CD4-positive, alpha-beta T cell treated with Interleukin-12 subunit alpha and Interleukin-12 subunit beta, for 1 hour (primary cell): ENCODE data around the gene ADNP.
"Not testable (repeated sequence)": the region's sequence is repeated elsewhere in the genome, so short reads cannot be mapped to it uniquely, and the experiment has no call there.

Source experiments
- DNase-seq: peaks from one replicate; pipeline ENCODE4 v3.0.0-alpha.2; 2020

ADNP gene

DNA sequence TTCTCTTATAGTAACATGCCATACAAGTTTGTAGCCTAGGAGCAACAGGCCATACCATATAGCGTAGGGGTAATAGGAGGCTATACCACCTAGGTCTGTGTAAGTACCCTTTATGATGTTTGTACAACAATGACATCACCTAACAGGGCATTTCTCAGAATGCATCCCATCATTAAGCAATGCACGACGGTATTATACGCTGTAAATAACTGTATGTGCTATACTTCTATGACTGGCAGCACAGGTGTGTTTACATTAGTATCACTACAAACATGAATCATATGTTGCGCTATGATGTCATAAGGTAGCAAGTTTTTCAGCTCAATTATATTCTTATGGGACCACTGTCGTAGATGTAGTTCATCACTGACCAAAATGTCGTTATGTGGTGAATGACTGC, 31.0 kb downstream of the ADNP start:
- DNase-seq: no peak

DNA sequence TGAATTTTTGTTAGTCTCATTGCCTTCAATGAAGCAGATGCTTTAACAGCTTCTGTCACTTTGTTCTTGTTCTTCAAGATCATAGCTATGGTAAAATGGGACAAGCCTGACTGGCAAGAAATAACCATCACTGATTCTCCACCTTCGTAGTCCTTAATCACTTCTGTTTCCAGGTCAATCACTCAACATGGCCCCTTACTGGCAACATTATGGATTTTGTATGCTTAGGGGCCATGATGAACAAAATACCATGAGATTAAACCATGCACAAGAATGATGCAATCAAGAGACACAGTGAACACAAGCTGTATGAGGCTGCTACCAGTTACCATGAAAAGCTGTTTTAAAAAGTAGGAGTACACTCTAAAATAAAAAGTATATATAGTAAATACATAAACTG, 32.8 kb downstream of the ADNP start:
- no peak for DNase-seq

DNA sequence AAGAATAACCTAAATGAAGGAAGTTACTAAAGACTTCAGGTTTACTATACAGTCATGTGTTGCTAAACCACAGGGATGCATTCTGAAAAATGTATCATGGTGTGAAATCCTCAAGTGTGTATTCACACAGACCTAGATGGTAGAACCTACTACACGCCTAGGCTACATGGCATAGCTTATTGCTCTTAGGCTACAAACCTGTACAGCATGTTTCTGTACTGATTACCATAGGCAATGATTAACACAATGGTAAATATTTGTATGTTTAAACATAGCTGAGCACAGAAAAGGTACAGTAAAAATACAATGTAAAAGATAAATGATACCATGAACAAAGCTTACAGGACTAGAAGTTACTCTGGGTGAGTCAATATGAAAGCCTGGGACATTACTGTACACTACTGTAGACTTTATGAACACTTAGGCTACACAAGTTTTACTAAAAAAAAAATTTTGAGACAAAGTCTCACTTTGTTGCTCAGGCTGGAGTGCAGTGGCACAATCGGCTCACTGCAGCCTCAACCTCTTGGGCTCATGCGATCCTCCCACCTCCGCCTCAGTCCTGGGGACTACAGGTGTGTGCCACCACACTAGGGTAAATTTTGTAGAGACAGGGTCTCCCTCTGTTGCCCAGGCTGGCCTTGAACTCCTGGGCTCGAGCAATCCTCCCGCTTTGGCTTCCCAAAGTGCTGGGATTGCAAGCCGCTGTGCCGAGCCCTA, 36.0 kb downstream of the ADNP start:
- no peak for DNase-seq

DNA sequence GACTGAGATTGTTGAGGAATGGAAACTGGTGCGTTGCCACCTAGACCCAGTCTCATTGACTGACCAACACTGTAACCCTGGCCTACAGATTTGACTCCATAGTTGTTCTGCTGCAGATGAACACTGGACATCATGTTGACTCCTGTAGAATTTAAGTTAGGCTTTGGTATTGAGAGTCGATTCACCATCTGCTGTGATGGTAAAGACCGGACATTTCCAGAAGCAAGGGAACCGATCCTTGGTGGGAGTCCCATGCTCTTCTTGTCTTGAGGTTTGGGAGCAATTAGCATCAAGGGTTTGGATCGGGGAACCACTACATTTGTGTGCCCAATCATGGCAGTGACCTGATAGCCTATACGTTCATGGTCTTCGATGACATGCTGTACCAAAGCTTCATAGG, 37.6 kb downstream of the ADNP start:
- DNase-seq: no peak

DNA sequence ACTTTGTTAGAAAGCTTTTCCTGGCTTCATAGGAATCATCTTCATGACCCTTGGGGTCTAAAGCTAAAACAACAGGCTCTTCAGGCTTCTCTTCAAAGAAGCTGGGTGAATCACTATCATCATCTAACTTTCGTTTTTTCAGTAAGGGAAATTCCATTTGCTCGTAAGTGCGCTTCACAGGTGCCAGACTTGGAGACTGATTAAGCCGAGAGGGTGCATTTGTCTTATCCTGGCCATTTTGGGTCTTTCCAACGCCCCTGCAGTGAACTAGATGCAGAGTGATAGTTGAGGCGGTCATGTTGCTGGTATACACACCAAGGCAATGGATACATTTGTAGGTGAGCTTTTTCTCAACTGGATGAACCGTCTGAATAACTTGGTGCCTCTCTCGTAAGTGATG, 38.8 kb downstream of the ADNP start:
- DNase-seq: no peak

GRCh38 chr20:50891138-50891537, 40.1 kb downstream of the ADNP start:
- no peak for DNase-seq

GRCh38 chr20:50887576-50887975, 43.7 kb downstream of the ADNP start:
- DNase-seq: no peak

GRCh38 chr20:50886184-50886790, 45.0 kb downstream of the ADNP start:
- DNase-seq: no peak

DNA sequence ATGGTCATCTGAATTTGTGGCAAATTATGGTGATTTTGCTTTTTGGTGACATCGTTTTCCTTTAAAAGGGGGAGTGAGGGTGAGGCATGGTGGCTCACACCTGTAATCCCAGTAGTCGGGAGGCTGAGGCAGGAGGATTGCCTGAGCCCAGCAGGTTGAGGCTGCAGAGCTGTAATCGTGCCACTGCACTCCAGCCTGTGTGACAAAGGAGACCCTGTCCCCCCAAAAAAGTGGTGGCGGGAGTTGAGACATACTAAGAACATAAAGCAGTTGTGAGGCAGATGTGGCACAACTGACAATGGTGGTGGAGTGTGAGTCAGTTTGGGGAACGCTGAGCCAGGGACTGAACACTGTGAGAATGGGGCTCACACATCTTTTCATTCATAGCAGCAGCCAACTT, 45.5 kb downstream of the ADNP start:
- no peak for DNase-seq

GRCh38 chr20:50885068-50885467, 46.2 kb downstream of the ADNP start:
- no peak for DNase-seq

DNA sequence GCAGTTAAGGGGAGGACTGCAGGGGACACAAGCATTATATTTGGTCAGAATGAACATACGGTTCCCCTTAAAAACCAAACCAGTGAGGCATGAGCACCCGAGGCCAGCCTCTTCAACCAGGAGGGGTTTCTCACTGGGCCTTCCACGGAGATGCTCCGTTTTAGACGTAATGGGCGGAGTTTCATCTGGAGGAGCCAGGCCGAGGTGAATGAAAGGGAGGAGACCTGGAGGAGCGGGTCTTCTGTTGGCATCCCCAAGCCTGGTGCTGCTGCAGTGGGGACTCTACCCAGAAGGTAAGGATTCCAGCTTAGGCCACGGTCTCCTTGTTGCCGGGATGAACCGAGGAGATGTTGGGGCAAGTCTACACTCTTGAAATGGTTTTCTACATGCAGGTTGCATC, 47.4 kb downstream of the ADNP start:
- DNase-seq: no peak

GRCh38 chr20:50881759-50882424, 49.3 kb downstream of the ADNP start:
- not testable (repeated sequence) for DNase-seq

DNA sequence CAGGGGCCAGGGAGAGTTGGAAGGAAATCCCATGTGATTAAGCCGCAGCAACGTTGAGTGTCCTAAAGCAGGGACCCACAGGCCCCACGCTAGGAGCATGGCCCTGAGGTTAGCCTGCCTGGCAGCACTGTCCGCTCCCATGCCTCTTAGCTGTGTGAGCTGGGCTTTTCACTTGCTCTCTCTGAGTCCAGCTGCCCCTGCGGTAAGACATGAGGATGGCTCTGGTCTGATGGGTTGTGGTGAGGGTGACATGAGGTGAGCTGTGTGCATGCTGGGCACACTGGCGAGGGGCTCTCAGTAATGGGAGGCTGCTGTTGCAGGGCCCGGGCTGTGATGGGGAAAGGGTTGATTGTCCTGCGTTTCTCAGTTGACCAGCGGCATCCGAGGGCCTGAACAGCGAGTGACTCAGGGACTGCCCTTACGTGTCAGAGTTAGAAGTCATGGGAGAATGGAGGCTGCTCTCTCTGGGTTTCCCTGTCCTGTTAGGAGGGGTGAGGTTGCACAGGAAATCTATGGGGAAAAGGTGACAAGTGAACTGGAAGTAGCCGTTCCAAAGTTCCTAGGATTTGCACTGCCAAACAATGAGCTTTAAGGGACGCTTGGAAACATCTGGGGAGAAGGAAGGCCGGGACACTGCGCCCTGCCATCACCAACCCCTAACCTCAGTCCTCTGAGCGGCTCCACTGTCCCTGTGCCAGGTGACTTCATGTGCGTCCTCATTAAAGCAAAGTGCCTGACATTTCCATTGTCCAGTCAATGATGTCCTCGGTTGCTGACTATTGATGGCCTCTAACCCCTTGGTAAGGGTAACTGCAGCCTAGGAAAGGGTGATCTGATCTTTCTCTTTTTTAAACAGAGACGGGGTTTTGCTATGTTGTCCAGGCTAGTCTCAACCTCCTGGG, 51.3 kb downstream of the ADNP start:
- DNase-seq: no peak

DNA sequence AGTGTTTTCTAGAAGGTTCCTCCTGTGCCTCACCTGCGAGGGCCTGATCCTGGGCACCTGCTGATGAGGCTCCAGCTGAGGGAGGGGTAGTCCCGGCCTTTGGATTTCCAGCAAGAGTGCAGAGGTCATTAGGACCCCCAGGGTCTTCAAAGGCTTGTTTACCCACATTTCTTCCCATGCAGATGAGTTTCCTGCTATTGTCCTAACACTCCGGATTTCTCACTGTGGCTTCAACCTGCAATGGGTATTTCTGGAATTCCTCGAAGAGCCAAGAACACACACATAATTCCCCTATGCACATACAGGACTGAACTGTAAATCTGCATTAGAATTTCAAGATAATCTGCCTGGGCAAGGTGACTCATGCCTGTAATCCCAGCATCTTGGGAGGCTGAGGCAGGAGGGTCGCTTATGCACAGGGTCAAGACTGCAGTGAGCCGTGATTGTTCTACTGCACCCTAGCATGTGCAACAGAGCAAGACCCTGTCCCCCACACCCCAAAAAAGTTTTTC, 53.9 kb downstream of the ADNP start:
- DNase-seq: no peak

DNA sequence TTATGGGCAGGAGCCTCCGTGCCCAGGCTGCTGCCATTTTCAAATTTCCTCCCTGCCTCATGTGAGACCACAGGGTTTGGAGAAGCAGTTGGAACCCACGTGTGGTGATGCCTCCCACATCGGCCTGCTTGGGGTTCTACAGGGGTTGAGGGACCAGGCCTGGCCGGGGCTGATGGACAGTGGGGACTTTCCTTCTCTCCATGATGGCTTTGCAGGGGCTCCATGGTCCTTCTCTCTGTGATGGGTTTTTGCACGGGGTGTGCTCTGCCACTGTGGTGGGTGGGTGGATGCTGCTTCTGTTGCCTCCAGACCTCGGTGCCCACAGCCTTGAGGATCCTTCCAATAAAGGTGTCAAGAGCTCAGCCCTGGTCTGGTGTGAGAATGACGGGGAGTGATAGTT, 54.4 kb downstream of the ADNP start:
- DNase-seq: no peak

DNA sequence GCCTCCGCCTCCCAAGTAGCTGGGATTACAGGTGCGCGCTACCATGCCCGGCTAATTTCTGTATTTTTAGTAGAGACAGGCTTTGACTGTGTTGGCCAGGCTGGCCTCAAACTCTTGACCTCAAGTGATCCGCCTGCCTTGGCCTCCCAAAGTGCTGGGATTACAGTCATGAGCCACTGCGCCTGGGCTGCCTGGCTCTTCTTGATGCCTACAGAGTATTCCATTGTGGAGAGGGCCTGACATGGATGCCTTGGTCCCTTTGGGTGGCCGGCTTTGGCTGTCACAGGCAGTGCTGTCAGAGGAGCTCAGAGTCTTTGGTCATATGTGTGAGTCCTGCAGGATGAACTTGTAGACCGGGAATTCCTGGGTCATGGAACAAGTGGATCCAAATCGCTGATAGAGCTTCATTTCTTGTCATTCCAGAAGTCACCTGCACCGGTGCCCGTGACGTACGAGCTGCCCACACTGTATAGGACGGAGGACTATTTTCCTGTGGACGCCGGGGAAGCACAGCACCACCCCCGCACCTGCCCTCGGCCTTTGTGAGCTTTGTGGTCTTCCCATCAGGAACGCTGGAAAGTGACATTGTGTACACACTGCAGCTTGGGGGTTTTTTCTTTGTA, 55.1 kb downstream of the ADNP start:
- no peak for DNase-seq

- DNase-seq: no peak
Observed at GRCh38 chr20:50874758-50875665, 56.2 kb downstream of the ADNP start.

- no peak for DNase-seq
Observed at GRCh38 chr20:50874111-50874757, 57.0 kb downstream of the ADNP start.

- DNase-seq: no peak
Observed at GRCh38 chr20:50873585-50873984, 57.7 kb downstream of the ADNP start.

- no peak for DNase-seq
Observed at GRCh38 chr20:50872560-50873425, 58.4 kb downstream of the ADNP start.
